NCI-H82 treated with DMSO at 0.1 percent for 48 hours (cell line): ENCODE data around the gene HTR1E.
"Not testable (repeated sequence)": the region's sequence is repeated elsewhere in the genome, so short reads cannot be mapped to it uniquely, and the experiment has no call there.

ENCODE experiments used
- DNase-seq: peaks from one replicate; lab custom pipeline; 2025; ENCODE audit not compliant: unreplicated experiment; lab: John Stamatoyannopoulos, UW

HTR1E gene

DNA sequence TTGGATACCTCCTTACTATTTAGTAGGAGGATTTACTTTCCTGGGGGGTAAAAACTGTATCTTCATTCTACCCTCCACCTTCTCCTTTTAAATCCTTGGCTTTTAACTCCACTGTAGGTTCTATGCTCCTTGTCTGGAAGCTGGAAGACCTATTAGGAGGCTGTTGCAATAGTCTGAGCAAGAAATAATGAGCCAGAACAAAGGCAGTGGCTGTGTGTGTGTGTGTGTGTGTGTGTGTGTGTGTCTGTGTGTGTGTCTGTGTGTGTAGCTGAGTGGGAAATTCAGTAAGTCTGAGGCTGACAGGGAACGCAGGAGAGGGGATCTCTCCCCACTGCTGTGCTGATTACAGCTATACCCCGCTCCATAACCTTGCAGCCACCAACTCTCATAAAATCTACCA is 35.8 kb downstream of the HTR1E start:
- DNase-seq: no peak

DNA sequence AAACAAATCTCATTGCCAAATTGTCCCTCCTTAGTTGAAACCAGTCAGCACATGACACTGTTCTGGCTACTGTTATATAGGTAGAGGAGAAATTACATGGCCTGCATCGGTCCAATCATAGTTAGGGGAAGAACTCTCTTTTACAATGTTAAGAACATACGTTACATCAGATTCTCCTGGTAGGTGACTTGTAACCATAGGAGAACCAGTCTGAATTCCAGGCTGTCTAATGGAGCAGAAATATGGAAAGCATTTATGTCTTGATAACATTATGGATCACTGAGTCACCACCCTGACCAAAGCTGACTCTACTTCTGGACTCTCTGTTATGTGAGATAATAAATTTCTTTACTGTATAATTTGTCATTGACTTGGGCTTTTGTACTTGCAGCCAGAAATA is 40.9 kb downstream of the HTR1E start:
- no peak for DNase-seq

DNA sequence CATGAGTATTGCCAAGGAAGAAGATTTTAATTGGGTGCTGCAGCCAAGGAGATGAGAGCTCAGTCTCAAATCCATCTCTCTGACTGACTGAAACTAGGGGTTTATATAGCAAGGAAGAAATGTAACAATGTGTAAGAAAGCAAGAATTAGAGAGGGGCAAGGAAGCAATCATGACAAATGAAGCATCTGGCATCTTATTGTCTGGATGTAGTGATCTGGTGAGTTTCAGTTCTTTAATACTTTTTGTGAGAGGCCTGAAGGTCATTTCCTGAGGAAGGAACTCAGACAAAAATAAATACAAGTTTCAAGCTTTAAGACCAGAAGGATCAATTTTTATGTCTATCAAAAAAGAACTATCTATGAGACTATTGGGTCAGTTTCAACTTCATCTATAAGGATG is 64.2 kb downstream of the HTR1E start:
- no peak for DNase-seq

DNA sequence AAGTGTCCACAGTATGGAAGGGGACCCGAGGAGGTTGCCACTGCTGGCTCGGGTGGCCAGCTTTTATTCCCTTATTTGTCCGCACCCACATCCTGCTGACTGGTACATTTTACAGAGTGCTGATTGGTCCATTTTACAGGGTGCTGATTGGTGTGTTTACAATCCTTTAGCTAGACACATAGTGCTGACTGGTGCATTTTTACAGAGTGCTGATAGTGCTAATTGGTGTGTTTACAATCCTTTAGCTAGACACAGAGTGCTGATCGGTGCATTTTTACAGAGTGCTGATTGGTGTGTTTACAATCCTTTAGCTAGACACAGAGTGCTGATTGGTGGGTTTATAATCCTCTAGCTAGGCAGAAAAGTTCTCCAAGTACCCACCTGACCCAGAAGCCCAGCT is 65.1 kb downstream of the HTR1E start:
- not testable (repeated sequence) for DNase-seq

DNA sequence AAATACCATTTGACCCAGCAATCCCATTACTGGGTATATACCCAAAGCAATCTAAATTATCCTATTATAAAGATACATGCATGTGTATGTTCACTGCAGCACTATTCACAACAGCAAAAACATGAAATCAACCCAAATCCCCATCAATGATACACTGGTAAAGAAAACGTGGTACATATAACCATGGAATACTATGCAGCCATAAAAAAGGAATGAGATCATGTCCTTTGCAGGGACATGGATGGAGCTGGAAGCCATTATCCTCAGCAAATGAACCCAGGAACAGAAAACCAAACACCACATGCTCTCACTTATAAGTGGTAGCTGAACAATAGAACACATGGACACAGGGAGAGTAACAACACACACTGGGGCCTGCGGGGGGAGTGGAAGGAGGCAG is 69.2 kb downstream of the HTR1E start:
- not testable (repeated sequence) for DNase-seq

DNA sequence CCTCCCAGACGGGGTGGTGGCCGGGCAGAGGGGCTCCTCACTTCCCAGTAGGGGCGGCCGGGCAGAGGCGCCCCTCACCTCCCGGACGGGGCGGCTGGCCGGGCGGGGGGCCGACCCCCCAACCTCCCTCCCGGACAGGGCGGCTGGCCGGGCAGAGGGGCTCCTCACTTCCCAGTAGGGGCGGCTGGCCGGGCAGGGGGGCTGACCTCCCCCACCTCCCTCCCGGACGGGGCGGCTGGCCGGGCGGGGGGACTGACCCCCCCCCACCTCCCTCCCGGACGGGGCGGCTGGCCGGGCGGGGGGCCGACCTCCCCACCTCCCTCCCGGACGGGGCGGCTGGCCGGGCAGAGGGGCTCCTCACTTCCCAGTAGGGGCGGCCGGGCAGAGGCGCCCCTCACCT is 72.3 kb downstream of the HTR1E start:
- DNase-seq: not testable (repeated sequence)

DNA sequence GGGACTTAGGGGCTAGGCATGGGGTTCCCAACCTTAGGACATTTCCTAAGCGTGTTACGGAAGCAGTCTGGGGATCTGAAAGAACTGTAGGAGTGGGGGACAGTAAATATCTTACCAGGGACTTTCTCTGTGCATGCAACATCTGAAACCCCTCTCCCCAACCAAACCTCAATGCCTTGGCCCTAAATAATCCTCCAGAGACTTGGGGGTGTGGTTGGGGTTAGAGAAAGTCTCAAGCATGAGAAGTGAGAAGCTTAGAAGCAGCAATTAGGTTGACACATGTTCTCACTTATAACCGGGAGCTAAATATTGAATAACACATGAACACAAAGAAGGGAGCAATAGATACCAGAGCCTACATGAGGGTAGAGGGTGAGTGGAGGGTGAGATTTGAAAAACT is 74.7 kb downstream of the HTR1E start:
- DNase-seq: no peak

DNA sequence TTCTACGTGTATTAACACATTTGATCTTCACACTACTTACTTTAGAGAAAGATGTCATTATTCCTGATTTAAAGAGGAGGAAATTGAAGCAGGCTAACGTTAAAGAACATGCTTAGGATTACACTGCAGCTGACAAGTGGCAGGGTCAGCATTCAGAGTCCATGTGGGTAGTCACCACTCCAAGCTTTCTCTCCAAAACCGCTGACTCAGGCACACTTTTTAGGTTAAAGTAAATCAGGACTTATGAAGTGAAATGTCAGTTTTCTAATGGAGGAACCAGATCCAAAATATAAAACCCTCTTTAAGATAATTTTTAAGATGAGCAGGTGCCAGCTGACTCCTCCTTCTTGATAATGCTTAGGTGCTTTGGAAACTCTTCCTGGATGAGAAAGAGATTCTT is 75.4 kb downstream of the HTR1E start:
- DNase-seq: no peak

DNA sequence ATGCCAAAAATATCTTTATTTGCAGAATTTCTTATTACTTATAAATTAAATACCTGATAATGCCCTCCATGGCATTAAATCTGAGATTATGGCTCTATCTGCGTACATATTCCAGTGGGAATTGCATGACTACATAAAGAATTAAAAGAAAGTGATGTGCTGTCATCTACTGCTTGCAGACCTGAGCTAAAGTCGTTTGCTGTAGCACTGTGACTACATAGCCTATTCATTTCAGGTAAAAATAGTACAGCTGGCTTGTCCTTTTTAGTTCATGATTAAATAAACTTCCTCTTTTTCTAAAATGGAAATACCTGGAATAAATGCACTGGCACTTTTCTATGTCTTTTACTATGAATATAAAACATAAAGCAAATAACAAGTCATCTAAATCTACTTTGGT is 79.4 kb downstream of the HTR1E start:
- DNase-seq: no peak

DNA sequence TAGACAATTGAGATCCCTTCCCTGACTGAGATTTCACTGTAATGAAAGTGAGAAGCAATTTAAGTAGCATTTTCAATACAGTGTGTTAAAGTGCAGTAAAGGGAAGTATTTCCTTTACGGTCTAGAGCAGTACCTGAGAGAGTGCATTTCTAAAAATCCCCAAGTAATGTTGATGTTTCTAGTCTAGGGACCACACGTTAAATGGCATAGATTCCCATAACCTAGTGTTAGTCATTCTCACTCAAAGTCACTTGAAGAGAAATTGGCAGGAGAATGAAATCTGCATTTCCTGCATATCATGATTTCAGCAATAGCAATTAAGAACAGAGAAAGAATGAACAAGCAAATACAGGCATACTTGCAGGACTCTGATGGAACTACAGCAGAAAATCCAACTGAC is 89.7 kb downstream of the HTR1E start:
- DNase-seq: no peak

DNA sequence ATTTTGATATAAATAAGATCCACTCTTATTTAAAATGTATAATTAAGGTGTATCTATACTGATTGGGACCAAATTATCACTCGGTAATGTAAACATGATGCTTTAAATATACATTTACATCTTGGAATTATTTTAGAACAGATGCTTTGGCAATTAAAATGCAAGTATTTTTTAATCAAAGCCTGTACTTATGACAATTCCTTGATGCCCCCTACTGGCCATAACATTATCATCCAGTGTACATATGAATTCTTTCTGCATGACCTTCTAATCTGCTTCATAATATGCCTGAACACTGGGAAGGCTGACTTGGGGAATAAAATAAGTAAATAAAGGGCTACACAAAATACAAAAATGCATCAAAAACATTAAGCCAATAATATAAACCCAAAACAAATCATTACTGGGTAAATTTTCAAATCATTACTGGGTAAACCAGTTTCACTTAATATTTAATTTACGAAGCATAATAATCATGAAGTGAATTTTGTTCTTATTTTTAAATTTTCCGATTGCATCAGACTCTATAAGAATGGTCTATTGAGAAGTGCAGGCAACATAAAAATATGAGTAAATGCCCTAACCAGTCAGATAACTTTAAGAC is 92.5 kb downstream of the HTR1E start:
- DNase-seq: peak; percentile 40

DNA sequence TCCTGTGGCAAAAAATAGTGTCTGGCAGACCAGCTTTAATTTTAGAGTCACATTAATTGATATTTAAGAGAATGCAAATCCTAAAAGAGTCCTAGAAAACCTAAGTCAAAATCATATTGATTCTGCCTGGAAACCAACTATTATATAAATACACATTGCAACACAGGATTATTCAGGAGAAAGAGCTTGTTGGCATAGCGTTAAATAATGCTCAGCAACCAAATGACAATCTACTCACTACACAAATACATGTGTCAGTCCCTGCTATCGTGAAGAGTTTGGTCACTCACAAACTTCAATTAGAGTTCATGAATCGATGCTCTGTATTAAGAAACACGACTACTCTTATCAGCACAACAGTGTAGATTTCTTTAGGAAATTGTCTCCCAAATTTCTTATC is 103.4 kb downstream of the HTR1E start:
- DNase-seq: no peak

DNA sequence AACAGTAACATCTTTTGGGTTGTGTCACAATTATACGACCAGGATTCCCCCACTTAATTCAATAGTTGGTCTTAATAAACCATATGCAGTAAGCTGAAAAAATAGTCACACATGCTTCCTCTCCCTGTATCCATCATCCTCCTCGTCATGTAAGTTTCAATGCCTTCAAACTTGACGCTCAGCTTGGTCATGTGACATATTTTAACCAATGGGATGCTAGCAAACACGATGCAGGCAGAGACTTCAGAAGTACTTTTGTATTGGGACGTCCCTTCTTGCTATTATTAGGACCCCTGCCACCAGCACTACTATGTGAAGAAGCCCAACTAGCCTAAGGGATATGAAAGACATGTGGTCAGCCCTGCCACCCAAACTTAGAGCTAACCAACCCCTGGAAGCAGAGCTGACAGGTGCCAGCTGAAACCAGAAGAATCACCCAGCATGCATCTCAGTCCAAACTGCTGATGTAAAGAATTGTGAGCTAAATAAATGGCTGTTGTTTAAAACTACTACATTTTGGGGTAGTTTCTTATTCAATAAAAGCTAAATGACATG is 108.3 kb downstream of the HTR1E start:
- no peak for DNase-seq

DNA sequence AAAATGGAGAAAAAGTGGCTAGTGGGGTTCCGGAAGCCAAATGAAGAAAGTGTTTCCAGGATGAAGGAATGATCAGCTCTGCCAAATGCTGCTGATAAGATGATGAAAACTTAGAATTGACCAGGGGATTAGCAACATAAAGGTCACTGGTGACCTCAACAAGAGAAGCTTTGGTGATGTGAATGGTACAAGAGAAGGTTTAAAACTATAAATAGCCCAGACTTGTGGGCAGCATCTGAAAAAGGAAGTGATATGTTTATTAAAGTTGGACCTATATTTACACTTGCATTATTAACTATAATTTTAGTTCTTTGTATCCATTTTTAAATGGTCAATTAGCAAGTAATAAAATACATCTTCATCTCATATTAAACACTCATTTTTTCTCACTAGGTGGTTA is 112.5 kb downstream of the HTR1E start:
- DNase-seq: no peak

DNA sequence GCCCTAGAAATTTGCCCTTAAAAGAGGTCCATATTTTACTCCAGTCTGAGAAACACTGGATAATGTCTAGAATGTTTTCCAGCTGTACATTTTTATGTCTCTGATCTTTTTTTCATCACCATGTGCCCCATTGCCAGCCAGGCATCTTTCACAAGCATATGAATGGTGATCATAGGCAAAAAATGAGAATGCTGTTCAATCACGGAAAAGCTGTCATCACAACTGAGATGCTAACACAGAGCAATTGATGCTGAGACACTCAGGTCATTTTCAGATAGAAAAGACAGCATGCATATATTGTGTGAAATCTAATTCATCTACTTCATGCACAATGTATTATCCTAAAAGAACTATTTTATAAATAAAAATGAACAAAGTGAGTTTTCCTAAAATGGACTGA is 116.0 kb downstream of the HTR1E start:
- DNase-seq: no peak

DNA sequence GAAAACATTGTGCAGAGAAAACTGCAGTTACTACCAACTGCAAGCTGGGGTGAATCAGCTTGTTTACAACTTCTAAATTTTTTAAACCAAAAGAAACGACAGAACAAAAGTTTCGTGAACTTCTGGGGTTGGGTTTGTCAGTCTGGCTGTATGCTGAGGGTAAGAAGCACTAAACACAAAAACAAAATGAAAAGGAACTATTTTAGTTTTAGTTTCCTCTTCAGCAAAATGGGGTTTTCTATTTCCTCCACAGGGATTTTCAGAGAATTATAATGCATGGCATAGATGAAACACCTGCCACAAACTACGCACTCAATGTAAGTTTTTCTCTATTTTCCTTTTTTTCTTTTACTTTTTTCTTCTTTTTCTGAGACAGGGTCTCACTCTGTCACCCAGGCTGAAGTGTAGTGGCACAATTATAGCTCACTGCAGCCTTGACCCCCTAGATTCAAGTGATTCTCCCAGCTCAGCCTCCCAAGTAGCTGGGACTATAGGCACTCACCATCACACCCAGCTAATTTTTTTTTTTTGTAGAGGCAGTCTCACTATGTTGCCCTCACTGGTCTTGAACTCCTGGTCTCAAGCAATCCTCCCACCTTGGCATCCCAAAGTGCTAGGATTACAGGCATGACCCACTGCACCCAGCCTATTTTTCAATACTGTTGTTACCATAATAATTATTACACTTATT is 117.0 kb downstream of the HTR1E start:
- no peak for DNase-seq

DNA sequence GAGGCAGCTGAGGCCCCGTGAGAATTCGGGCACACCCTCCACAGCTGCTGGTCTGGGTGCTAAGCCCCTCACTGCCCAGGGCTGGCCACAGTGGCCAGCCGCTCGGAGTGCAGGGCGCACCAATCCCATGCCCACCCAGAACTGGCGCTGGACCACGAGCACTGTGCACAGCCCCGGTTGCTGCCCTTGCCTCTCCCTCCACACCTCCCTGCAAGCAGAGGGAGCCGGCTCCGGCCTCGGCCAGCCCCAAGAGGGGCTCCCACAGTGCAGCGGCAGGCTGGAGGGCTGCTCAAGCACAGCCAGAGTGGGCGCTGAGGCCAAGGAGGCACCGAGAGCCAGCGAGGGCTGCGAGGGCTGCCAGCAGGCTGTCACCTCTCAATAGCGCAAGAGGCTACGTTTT is 122.6 kb downstream of the HTR1E start:
- no peak for DNase-seq

DNA sequence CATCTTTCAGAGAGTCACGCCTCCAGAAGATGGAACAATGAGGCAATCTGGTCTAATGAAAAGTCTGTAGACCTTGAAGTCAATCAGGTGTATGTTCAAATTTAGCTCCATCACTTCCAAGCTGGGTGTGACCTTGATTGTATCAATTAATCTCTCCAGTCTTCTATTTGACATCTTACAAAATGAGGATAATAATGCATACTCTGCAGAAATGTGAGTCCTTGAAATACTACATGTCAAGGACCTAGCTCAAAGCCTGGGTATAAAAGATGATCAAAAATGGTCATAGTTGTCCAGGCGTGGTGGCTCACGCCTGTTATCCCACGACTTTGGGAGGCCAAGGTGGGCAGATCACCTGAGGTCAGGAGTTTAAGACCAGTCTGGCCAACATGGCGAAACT is 127.8 kb downstream of the HTR1E start:
- no peak for DNase-seq
